MM.1S (cell line): ENCODE results near the gene SYNDIG1.

ENCODE experiments used
- DNase-seq: peaks from one replicate; pipeline ENCODE4 v3.0.0-alpha.2; 2015
- H2AFZ ChIP-seq: fragments of 300-600 bp; sonication (generic); 2 replicates; pipeline ENCODE4 v1.6.0; 2016; ENCODE audit warnings: antibody characterized with exemption, low read length
- H3F3A ChIP-seq: fragments of 300-600 bp; sonication (generic); 2 replicates; pipeline ENCODE4 v1.6.1; 2016; ENCODE audit warnings: mild to moderate bottlenecking, antibody characterized with exemption, low read length, moderate library complexity, mixed read lengths; ENCODE audit not compliant: insufficient read depth
- H3K27ac ChIP-seq: fragments of 300-600 bp; sonication (generic); 2 replicates; pipeline ENCODE4 v1.5.1; 2016; ENCODE audit warnings: mild to moderate bottlenecking, low read length
- H3K27me3 ChIP-seq: fragments of 300-600 bp; sonication (generic); replicated peaks from 2 replicates; pipeline ENCODE4 v1.6.0; 2016; ENCODE audit warnings: low read length; ENCODE audit not compliant: insufficient read depth
- H3K36me3 ChIP-seq: fragments of 300-600 bp; sonication (generic); replicated peaks from 2 replicates; pipeline ENCODE4 v1.6.1; 2016; ENCODE audit warnings: mild to moderate bottlenecking, low read length, mixed read lengths; ENCODE audit not compliant: insufficient read depth
- H3K4me1 ChIP-seq: fragments of 300-600 bp; sonication (generic); 2 replicates; pipeline ENCODE4 v1.6.1; 2016; ENCODE audit warnings: low read length, mixed read lengths
- H3K4me2 ChIP-seq: fragments of 300-600 bp; sonication (generic); 2 replicates; pipeline ENCODE4 v1.6.0; 2016; ENCODE audit warnings: low read depth, low read length
- H3K4me3 ChIP-seq: fragments of 300-600 bp; sonication (generic); 2 replicates; pipeline ENCODE4 v1.5.1; 2016; ENCODE audit warnings: low read length, mixed read lengths
- H3K79me2 ChIP-seq: fragments of 300-600 bp; sonication (generic); 2 replicates; pipeline ENCODE4 v1.6.1; 2016; ENCODE audit warnings: mixed run types, low read length, mixed read lengths
- H3K9ac ChIP-seq: fragments of 300-600 bp; sonication (generic); 2 replicates; pipeline ENCODE4 v1.6.1; 2016; ENCODE audit warnings: low read length, mixed read lengths
- H3K9me2 ChIP-seq: fragments of 300-600 bp; sonication (generic); replicated peaks from 2 replicates; pipeline ENCODE4 v1.6.1; 2016; ENCODE audit warnings: mild to moderate bottlenecking, low read length, mixed read lengths; ENCODE audit not compliant: insufficient read depth
- H3K9me3 ChIP-seq: fragments of 300-600 bp; sonication (generic); replicated peaks from 2 replicates; pipeline ENCODE4 v1.6.1; 2016; ENCODE audit warnings: mild to moderate bottlenecking, low read length, mixed read lengths; ENCODE audit not compliant: insufficient read depth
- H4K20me1 ChIP-seq: fragments of 300-600 bp; sonication (generic); 2 replicates; pipeline ENCODE4 v1.6.1; 2016; ENCODE audit warnings: mild to moderate bottlenecking, low read length, moderate library complexity, mixed read lengths; ENCODE audit not compliant: insufficient read depth
- CTCF ChIP-seq: fragments of 300-600 bp; sonication (generic); IDR thresholded peaks from 2 replicates; pipeline ENCODE4 v1.5.1; 2016; ENCODE audit warnings: antibody characterized with exemption, low read length, mixed read lengths
- EZH2 ChIP-seq: fragments of 300-600 bp; sonication (generic); optimal IDR thresholded peaks from 2 replicates; pipeline ENCODE3; 2017; ENCODE audit warnings: low read depth, mild to moderate bottlenecking, antibody characterized with exemption, low read length, mixed read lengths
- EZH2phosphoT487 ChIP-seq: fragments of 300-600 bp; sonication (generic); IDR thresholded peaks from 2 replicates; pipeline ENCODE4 v1.6.1; 2018; ENCODE audit warnings: antibody characterized with exemption, low read length

SYNDIG1 gene

GRCh38 chr20:24460712-24461111 is 8.7 kb upstream of the SYNDIG1 start:
- no peak for DNase-seq
- no peaks in the 10 kb centered on the region for H3K36me3 ChIP-seq

DNA sequence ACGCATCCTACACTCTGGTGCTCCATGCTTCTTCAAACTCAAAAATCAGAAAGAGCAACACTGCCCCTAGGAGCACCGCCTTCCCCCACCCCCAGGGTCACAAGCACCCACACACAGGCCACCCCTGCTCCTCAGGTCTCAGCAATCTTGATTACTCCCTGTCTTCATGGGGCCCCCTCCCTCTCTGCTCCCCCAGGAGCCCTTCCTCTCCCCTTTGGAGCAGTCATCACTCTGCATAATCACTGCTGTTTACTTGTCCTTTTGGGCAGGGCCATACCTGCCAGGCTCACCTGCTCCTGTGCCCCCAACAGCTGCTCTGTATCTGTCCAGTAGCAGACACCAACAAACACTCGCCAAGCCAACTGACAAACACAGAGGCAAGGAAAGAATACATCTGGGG is 7.6 kb upstream of the SYNDIG1 start:
- DNase-seq: no peak
- Histone ChIP-seq H2AFZ (peak overlapping the region; percentile 35; the same call in 1 of the 2 replicates), H3K79me2 (no peaks in the 10 kb centered on the region), H3K27ac (peak overlapping the region; percentile 92), H3K4me1 (peaks cover 44% of the 10 kb centered on the region), H3F3A (peaks cover 26% of the 10 kb centered on the region), H3K4me3 (no peak overlapping the region), H3K4me2 (peak overlapping the region; percentile 42), H3K9me2 (no peaks in the 10 kb centered on the region), H3K36me3 (no peaks in the 10 kb centered on the region), H4K20me1 (no peaks in the 10 kb centered on the region), H3K9ac (peak overlapping the region; percentile 56), H3K27me3 (no peaks in the 10 kb centered on the region), H3K9me3 (no peaks in the 10 kb centered on the region)
- TF ChIP-seq CTCF (no peak), EZH2 (no peak), EZH2phosphoT487 (no peak)

More at GRCh38 chr20:24460712-24461111, 8.7 kb upstream of the SYNDIG1 start:
- TF ChIP-seq CTCF (no peak), EZH2 (no peak), EZH2phosphoT487 (no peak)
- Histone ChIP-seq H4K20me1 (no peaks in the 10 kb centered on the region), H3K4me1 (peaks cover 52% of the 10 kb centered on the region), H3K9me2 (no peaks in the 10 kb centered on the region), H3F3A (peaks cover 26% of the 10 kb centered on the region), H3K27me3 (no peaks in the 10 kb centered on the region), H3K4me3 (no peak overlapping the region), H3K79me2 (no peaks in the 10 kb centered on the region), H2AFZ (no peak overlapping the region), H3K9me3 (no peaks in the 10 kb centered on the region), H3K9ac (no peak overlapping the region), H3K4me2 (no peak overlapping the region), H3K27ac (no peak overlapping the region)

DNA sequence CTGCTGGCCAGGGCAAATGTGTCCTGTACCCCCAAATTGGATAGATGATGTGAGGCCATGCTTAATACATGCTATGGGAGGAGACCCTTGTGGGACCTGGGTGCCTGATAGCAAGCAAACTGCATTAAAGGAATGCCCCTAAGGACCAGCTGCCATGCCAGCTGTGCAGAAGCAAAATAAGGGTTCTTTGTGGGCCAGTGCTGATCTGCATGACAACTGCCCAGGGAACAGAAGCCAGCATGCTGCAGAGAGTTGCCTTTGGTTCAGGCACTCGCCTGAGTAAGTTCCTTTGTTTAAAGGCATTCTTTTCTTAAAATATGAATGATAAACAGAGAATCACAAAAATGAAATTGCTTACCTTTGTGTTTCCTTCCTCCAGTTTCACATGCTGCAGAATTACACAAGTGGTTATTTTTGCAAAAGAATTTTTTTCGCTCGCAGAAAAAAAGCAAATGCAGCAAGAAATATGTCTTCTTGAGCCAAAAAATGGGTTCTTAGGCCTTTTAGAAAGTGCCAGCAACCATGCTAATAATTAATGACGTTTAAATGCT is 6.9 kb upstream of the SYNDIG1 start:
- H3K9me3 ChIP-seq: no peaks in the 10 kb centered on the region
- no peaks in the 10 kb centered on the region for H4K20me1 ChIP-seq
- H3F3A ChIP-seq: peaks cover 29% of the 10 kb centered on the region
- peak overlapping the region; percentile 92 for H3K27ac ChIP-seq
- no peak for TF ChIP-seq CTCF
- no peak for TF ChIP-seq EZH2phosphoT487
- no peak for TF ChIP-seq EZH2
- H3K27me3 ChIP-seq: no peaks in the 10 kb centered on the region
- peak overlapping the region; percentile 42 for H3K4me2 ChIP-seq
- peak overlapping the region; percentile 56 for H3K9ac ChIP-seq
- no peak overlapping the region for H3K4me3 ChIP-seq
- peak; percentile 92 for DNase-seq
- H3K79me2 ChIP-seq: no peaks in the 10 kb centered on the region
- H3K36me3 ChIP-seq: no peaks in the 10 kb centered on the region
- H2AFZ ChIP-seq: no peak overlapping the region
- H3K4me1 ChIP-seq: peaks cover 44% of the 10 kb centered on the region
- no peaks in the 10 kb centered on the region for H3K9me2 ChIP-seq
